ENCODE results near the gene VMAC. TPM values are rescaled to one million over a fixed set of nuclear protein-coding genes. Genes with fewer than 3 reads are reported as not detected.

The VMAC gene
- total and polyA plus RNA-seq, 2 donors, result 5.9 to 10.8 TPM

- Histone ChIP-seq H3K9me3 (ENCODE audit: control insufficient read depth in 2 of 2, insufficient read depth in 1 of 2, low read length in 1 of 2) (no peaks in the 10 kb centered on the region), H3K27ac (ENCODE audit: low read depth in 1 of 2, low read length in 1 of 2) (no peak overlapping the region), H3K4me3 (ENCODE audit: low read length in 2 of 2) (no peak overlapping the region), H3K27me3 (ENCODE audit: control insufficient read depth in 2 of 2, insufficient read depth in 1 of 2, low read length in 1 of 2) (no peaks in the 10 kb centered on the region), H3K36me3 (ENCODE audit: control insufficient read depth in 2 of 2, insufficient read depth in 2 of 2, low read length in 1 of 2) (peaks cover 49 to 71% of the 10 kb centered on the region in 2 donors), H3K4me1 (ENCODE audit: control insufficient read depth in 2 of 2, insufficient read depth in 2 of 2, low read length in 2 of 2) (no peaks in the 10 kb centered on the region)
- 97% methylated on average over 21 of the region's 21 CpGs for WGBS
- DNase-seq (ENCODE audit: low read depth in 6 of 9, low spot score in 9 of 9), result no peak
Measured at GRCh38 chr19:5940260-5941208, 35.9 kb downstream of the VMAC start.

DNA sequence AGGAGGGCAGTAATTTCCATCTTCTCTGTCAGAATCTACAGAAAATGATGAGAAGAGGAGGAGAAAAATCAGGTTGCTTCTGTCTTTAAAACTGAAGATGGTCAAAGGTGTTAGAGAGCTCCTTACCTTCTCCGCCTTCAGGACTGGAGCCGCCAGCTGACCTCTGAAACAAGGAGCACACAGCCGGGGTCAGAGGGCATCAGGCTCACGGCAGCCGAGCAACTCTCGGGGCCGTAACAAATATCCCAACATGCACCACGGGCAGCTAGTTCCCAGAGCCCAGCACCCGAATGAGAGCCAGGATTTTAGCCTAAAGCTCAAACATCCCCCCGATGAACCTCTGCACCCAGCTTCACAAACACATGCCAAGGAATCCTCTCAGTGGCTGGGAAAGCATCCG, 37.0 kb downstream of the VMAC start:
- WGBS, result 95% methylated on average over 11 of the region's 11 CpGs
- Histone ChIP-seq H3K27me3 (ENCODE audit: control insufficient read depth in 2 of 2, insufficient read depth in 1 of 2, low read length in 1 of 2) (no peaks in the 10 kb centered on the region), H3K4me1 (ENCODE audit: control insufficient read depth in 2 of 2, insufficient read depth in 2 of 2, low read length in 2 of 2) (peaks cover 5 to 7% of the 10 kb centered on the region in 2 donors), H3K4me3 (ENCODE audit: low read length in 2 of 2) (no peak overlapping the region), H3K9me3 (ENCODE audit: control insufficient read depth in 2 of 2, insufficient read depth in 1 of 2, low read length in 1 of 2) (no peaks in the 10 kb centered on the region), H3K27ac (ENCODE audit: low read depth in 1 of 2, low read length in 1 of 2) (no peak overlapping the region), H3K36me3 (ENCODE audit: control insufficient read depth in 2 of 2, insufficient read depth in 2 of 2, low read length in 1 of 2) (peaks cover 49 to 69% of the 10 kb centered on the region in 2 donors)
- no peak for DNase-seq (ENCODE audit: low read depth in 6 of 9, low spot score in 9 of 9)

DNA sequence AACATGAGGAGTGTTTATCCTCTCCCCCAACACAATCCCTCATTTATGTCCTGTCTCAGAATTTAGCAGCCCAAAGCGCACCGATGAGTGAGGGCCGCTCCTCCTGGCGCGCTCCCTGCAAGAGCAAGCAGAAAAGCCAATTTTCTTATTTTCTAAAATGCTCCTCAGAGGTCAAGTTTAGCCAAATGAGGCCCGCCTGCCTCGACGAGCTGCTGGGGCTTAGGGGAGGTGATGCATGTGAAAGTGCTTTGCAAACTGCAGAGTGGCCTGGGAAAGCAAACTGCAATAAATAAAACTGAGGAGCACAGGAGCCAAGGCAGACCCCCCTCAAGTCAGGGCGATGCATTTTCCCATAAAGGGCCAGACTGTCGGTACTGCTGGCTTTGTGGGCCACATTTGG, 38.4 kb downstream of the VMAC start:
- Histone ChIP-seq H3K4me1 (ENCODE audit: control insufficient read depth in 2 of 2, insufficient read depth in 2 of 2, low read length in 2 of 2) (peaks cover 18 to 20% of the 10 kb centered on the region in 2 donors), H3K27ac (ENCODE audit: low read depth in 1 of 2, low read length in 1 of 2) (no peak overlapping the region), H3K27me3 (ENCODE audit: control insufficient read depth in 2 of 2, insufficient read depth in 1 of 2, low read length in 1 of 2) (no peaks in the 10 kb centered on the region), H3K36me3 (ENCODE audit: control insufficient read depth in 2 of 2, insufficient read depth in 2 of 2, low read length in 1 of 2) (peaks cover 39 to 63% of the 10 kb centered on the region in 2 donors), H3K4me3 (ENCODE audit: low read length in 2 of 2) (no peak overlapping the region), H3K9me3 (ENCODE audit: control insufficient read depth in 2 of 2, insufficient read depth in 1 of 2, low read length in 1 of 2) (no peaks in the 10 kb centered on the region)
- WGBS, result 95% methylated on average over 10 of the region's 10 CpGs
- no peak for DNase-seq (ENCODE audit: low read depth in 6 of 9, low spot score in 9 of 9)

DNA sequence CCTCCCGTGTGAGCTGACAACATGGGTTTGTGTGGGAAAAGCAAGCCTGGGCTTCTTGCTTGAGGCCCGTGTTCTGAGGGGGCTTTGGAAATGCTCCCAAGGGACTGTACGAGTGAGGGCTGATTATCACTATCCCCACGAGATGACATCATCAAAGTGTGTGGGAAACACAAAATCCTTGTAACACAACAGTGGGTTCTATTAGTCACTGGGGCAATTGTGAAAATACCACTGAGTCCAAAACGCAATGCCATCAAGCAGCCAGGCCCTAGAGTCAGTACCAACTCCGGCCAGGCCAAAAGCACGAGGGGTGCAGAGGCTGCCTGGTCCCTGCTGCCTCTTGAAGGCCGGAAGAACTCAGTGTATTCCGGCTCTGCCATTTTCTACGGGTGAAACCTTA, 39.0 kb downstream of the VMAC start:
- Histone ChIP-seq H3K4me1 (ENCODE audit: control insufficient read depth in 2 of 2, insufficient read depth in 2 of 2, low read length in 2 of 2) (peaks cover 22 to 26% of the 10 kb centered on the region in 2 donors), H3K36me3 (ENCODE audit: control insufficient read depth in 2 of 2, insufficient read depth in 2 of 2, low read length in 1 of 2) (peaks cover 39 to 66% of the 10 kb centered on the region in 2 donors), H3K9me3 (ENCODE audit: control insufficient read depth in 2 of 2, insufficient read depth in 1 of 2, low read length in 1 of 2) (no peaks in the 10 kb centered on the region), H3K27me3 (ENCODE audit: control insufficient read depth in 2 of 2, insufficient read depth in 1 of 2, low read length in 1 of 2) (no peaks in the 10 kb centered on the region), H3K4me3 (ENCODE audit: low read length in 2 of 2) (no peak overlapping the region), H3K27ac (ENCODE audit: low read depth in 1 of 2, low read length in 1 of 2) (no peak overlapping the region)
- DNase-seq (ENCODE audit: low read depth in 6 of 9, low spot score in 9 of 9), result no peak
- WGBS, result 87% methylated on average over 10 of the region's 10 CpGs

DNA sequence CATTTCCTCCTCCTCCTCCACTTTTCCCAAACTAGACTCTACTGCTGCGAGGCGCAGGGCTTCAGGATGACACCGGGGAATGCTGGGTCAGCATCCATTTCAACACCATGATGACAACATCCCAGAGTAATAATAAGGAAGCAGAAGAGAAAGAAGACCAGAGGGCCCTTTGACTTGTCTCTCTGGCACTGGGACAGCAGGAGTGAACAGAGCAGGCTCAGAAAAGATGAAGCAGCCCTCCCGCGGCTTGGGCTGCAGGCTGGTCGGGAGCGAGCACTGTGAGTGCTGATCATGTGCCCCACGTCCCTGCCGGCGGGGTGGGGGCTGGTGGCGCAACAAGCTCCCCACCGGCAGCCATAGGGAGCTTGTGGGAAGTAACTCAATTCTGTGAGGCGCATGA, 42.8 kb downstream of the VMAC start:
- Histone ChIP-seq H3K4me3 (ENCODE audit: low read length in 2 of 2) (no peak overlapping the region), H3K27me3 (ENCODE audit: control insufficient read depth in 2 of 2, insufficient read depth in 1 of 2, low read length in 1 of 2) (no peaks in the 10 kb centered on the region), H3K36me3 (ENCODE audit: control insufficient read depth in 2 of 2, insufficient read depth in 2 of 2, low read length in 1 of 2) (peaks cover 14 to 43% of the 10 kb centered on the region in 2 donors), H3K27ac (ENCODE audit: low read depth in 1 of 2, low read length in 1 of 2) (no peak overlapping the region), H3K4me1 (ENCODE audit: control insufficient read depth in 2 of 2, insufficient read depth in 2 of 2, low read length in 2 of 2) (peaks cover 57 to 64% of the 10 kb centered on the region in 2 donors), H3K9me3 (ENCODE audit: control insufficient read depth in 2 of 2, insufficient read depth in 1 of 2, low read length in 1 of 2) (no peaks in the 10 kb centered on the region)
- no peak for DNase-seq (ENCODE audit: low read depth in 6 of 9, low spot score in 9 of 9)
- 97% methylated on average over 13 of the region's 13 CpGs for WGBS

DNA sequence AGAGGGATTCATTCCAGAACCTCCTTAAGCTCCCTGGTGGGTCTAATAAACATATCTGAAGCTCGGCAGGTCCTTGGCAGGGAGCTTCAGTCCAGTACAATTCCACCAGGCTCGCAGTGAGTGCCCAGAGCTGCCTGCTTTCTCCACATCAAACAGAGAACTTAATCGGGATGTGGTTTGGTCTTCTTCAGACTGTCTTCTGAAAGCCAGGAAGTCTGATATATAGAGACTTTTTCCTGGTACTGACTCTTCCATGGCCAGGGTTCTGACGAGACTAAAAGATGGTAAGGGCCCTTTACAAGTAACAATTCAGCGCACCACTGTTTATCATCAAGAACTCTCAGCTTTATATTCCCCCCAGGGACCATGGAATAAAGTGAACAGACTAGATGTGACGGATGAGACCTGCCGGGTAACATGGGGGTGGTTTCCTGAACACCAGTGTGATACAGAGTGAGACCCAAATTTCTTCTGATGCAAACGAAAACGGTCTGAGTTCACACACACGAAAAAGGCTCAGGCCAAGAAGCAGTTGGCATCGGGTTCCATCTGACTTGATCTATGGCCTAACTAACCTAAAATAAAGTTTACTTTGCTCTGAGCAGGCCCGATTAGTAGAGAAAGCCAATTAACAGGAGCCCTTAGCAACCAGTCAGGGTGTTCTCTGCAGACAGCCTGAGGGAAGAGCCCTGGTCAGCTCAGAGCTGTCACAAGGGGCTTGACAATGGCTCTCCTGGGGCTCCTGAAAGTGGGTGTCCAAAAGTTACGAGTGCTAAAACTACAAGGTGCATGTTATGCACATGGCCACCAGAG, 44.3 kb downstream of the VMAC start:
- H3K4me3 ChIP-seq (ENCODE audit: low read length in 2 of 2), result no peak overlapping the region
- peaks cover 71 to 79% of the 10 kb centered on the region in 2 donors for H3K4me1 ChIP-seq (ENCODE audit: control insufficient read depth in 2 of 2, insufficient read depth in 2 of 2, low read length in 2 of 2)
- no peaks in the 10 kb centered on the region for H3K27me3 ChIP-seq (ENCODE audit: control insufficient read depth in 2 of 2, insufficient read depth in 1 of 2, low read length in 1 of 2)
- 60% methylated on average over 13 of the region's 13 CpGs for WGBS
- peaks cover 9 to 37% of the 10 kb centered on the region in 2 donors for H3K36me3 ChIP-seq (ENCODE audit: control insufficient read depth in 2 of 2, insufficient read depth in 2 of 2, low read length in 1 of 2)
- peak overlapping the region; percentile 85 to 98 for H3K27ac ChIP-seq (ENCODE audit: low read depth in 1 of 2, low read length in 1 of 2)
- peak in 1 of 9 donors; percentile 45 for DNase-seq (ENCODE audit: low read depth in 6 of 9, low spot score in 9 of 9)
- no peaks in the 10 kb centered on the region for H3K9me3 ChIP-seq (ENCODE audit: control insufficient read depth in 2 of 2, insufficient read depth in 1 of 2, low read length in 1 of 2)

DNA sequence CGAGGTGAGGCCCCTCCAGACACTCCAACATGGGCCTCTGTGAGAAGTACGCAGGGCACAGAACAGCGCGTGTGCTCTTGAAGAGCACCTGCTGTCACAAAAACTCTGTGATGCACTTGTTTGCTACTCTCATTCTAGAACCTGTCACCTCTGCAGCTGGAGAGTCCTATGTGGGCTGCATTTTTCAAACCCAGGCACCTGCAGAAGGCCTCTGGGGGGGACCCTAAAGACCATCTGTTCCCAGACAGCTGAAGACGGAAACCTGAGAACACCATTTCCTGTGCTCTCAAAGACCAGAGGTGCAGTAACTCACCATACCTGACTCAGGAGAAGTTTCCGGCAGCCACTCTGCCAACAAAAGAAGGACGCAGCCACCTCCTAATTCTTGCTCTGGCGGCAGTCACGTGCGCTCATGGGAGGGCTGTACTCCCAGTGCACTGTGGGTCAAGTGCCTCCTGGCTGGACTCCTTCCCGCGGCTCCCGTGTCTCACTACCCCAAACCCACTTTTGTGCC, 45.2 kb downstream of the VMAC start:
- Histone ChIP-seq H3K27me3 (ENCODE audit: control insufficient read depth in 2 of 2, insufficient read depth in 1 of 2, low read length in 1 of 2) (no peaks in the 10 kb centered on the region), H3K27ac (ENCODE audit: low read depth in 1 of 2, low read length in 1 of 2) (peak overlapping the region; percentile 85 to 98), H3K4me3 (ENCODE audit: low read length in 2 of 2) (peak overlapping the region in 1 of 2 donors; percentile 2), H3K4me1 (ENCODE audit: control insufficient read depth in 2 of 2, insufficient read depth in 2 of 2, low read length in 2 of 2) (peaks cover 80 to 88% of the 10 kb centered on the region in 2 donors), H3K36me3 (ENCODE audit: control insufficient read depth in 2 of 2, insufficient read depth in 2 of 2, low read length in 1 of 2) (peaks cover 9 to 35% of the 10 kb centered on the region in 2 donors), H3K9me3 (ENCODE audit: control insufficient read depth in 2 of 2, insufficient read depth in 1 of 2, low read length in 1 of 2) (no peaks in the 10 kb centered on the region)
- 9% methylated on average over 13 of the region's 13 CpGs for WGBS
- DNase-seq (ENCODE audit: low read depth in 6 of 9, low spot score in 9 of 9), result peak; percentile 73 to 96 (median 87)

DNA sequence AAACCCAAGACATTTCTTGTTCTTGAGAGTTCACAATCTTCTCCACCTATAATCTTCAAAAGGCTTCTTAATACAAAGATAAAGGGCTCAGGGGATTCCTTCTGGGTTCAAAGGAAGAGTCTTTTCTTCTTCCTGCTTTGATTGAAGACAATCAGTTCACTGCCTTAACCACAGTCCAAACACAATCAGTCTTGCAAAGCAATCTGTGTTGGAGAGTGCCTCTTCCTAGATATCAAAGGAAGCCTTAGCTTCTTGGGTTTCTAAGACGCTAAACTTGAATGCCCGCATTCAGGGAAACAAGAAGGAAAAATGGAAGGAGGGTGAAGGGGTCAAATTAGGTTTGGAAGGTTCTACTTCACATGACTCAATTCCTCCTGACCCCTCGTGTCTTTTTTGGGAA, 46.1 kb downstream of the VMAC start:
- Histone ChIP-seq H3K27me3 (ENCODE audit: control insufficient read depth in 2 of 2, insufficient read depth in 1 of 2, low read length in 1 of 2) (no peaks in the 10 kb centered on the region), H3K36me3 (ENCODE audit: control insufficient read depth in 2 of 2, insufficient read depth in 2 of 2, low read length in 1 of 2) (peaks cover 7 to 30% of the 10 kb centered on the region in 2 donors), H3K4me3 (ENCODE audit: low read length in 2 of 2) (no peak overlapping the region), H3K4me1 (ENCODE audit: control insufficient read depth in 2 of 2, insufficient read depth in 2 of 2, low read length in 2 of 2) (peaks cover 80 to 91% of the 10 kb centered on the region in 2 donors), H3K9me3 (ENCODE audit: control insufficient read depth in 2 of 2, insufficient read depth in 1 of 2, low read length in 1 of 2) (no peaks in the 10 kb centered on the region), H3K27ac (ENCODE audit: low read depth in 1 of 2, low read length in 1 of 2) (peak overlapping the region in 1 of 2 donors; percentile 98)
- peak in 1 of 9 donors; percentile 43 for DNase-seq (ENCODE audit: low read depth in 6 of 9, low spot score in 9 of 9)
- 76% methylated on average over 3 of the region's 3 CpGs for WGBS

Data from thymus (tissue), 11 donors.